NCI-H1105 treated with DMSO at 0.1 percent for 48 hours (cell line): ENCODE measurements around the gene KCNG2.
"Not testable (repeated sequence)": the region's sequence is repeated elsewhere in the genome, so short reads cannot be mapped to it uniquely, and the experiment has no call there.

ENCODE experiments used
- DNase-seq: peaks from one replicate; lab custom pipeline; 2025; lab: John Stamatoyannopoulos, UW

Gene KCNG2

DNA sequence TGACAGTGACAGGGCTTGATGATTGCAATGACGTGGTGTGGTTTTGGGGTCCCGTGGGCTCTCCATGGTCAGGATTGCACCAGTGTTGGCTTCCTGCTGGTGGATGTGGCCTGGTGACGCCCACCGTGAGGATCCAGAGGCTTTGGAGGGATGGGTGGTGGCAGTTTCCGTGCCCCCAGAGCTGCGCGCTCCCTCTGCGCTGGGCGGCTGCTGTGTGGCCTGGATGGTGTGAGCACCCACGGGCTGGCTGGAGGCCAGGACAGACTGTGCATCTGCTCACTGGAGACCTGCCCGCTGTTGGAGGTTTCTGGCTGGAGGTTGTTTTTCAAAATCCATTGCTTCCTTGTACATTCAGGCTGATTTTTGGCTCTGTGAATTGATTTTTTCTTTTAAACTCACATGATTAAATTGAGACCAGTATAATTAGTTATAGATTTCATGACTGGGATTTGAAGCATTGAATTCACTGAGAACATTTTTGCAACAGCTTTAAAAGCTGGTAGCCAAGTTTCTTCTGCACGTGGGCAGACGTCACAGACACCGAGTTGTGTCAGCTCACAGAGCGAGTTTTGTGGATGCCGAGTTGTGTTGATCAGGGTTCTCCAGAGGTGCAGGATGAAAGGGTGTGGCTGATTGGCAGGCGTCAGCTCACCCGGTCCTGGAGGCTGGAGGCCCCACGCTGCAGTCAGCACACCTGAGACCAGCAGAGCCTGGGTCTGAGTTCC is 72.7 kb downstream of the KCNG2 start:
- no peak for DNase-seq

DNA sequence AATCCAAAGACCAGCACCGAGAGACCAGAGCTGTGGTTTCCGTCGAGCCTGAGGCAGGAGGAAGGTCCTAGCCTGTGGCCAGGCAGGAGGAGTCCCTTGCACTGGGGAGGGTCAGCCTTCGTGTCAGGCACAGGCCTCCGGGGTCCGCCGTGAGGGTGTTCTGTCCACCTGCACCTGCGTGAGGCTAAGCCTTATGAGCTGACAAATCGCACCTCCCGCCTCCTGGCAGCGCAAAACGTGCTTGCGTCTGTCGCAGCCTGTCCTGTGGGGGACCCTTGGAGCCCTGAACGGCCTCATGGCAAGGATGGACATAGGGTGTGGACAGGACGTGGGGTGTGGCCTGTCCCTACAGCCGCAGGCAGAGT is 73.3 kb downstream of the KCNG2 start:
- DNase-seq: no peak

DNA sequence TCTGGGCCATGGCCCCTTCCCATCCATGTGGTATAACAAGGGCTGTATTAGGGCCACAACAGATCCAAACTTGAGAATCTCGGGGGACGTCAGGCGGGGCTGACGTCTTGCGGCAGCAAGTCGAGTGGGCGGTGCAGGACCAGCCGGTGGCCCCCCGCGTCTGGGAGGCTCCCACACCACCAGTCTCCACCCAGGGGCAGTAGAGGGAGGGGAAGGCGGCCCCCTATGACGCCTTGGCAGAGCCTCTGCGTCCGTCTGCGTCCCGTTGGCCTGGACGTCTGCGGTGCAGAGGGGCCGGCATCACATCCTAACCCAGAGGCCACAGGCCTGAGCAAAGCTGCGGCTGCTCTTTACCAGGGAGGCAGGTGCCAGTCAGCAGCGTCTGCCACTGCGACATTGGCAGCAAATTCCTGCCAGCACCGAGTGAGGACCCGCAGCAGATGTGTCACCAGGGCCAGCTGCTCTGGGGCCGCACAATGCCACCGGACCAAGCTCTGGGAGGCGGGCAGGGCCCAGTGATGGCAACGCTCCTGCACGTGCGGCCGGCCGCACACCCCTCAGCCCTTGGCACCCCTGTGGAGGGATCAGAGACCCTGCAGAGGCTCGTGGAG is 73.8 kb downstream of the KCNG2 start:
- DNase-seq: no peak

DNA sequence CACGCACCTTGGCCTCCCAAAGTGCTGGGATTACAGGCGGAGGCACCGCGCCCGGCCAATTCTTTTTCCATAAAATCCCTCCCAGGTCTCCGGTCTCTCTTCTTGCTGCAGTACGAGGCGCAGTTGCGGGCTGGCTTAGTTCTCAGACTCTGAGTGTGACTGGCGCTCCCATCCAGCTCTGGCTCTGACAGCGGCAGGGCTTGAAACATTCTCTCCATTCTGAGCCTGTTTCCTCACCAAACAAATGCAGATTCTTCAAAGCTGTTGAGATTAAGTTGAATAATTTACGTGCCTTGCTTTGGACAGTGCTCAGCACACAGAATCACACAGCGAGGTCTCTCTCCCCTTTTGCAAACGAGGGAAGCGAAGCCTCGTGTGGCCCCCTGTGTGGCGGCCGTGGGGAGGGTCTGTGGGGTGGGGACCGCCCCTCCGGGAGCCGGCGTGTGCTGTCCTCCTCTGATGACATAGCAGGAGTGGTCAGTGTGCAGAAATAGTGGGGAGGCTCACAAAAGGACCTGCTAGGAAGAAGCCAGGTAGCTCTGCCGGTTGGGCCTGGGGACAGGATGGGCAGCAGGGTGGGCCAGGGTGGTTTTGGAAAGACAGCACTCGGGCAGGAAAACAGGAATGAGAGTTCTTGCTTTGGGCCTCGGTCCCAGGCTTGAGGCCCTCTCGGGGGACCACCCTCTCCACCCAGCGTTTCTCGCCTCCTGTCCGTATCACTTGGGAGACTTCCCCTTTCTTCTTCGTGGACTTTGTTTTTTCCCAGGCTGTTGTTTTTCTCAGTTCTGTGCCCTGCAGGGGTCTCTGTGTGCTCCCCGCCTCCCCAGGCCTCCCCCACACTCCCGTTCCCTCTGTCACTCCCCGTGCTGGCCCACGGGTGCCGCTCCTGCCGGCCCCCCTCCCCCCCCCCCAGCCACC is 75.0 kb downstream of the KCNG2 start:
- no peak for DNase-seq

DNA sequence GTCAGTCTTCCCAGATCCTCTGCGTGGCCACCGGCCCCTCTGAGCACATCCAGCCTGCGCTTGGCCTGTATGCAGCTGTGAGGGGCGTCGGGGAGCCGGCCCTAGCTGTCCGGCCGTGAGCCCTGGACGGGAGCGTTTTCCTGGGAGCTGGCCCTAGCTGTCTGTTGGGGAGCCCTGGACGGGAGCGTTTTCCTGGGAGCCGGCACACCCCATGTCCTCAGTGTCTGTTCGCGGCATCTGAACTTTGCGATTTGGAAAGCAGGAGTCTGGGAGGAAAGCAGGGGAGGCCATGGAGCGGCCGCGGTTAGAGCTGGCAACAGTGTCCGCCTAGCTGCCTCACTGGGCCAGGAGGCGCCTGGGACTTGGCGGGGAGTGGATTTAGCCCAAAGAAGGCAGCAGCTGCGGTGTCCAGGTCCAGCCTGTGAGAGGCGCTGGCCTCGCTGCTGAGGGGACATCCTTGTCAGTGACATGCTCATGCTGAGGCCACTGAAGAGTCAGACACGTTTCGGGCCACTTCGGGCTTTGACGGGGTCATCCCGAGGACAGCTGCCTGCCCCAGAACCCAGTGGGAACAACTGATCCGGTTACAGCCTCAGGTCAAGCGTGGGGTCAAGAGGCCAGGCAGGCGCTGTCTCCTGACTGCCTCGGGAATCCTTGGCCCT is 75.8 kb downstream of the KCNG2 start:
- DNase-seq: no peak

DNA sequence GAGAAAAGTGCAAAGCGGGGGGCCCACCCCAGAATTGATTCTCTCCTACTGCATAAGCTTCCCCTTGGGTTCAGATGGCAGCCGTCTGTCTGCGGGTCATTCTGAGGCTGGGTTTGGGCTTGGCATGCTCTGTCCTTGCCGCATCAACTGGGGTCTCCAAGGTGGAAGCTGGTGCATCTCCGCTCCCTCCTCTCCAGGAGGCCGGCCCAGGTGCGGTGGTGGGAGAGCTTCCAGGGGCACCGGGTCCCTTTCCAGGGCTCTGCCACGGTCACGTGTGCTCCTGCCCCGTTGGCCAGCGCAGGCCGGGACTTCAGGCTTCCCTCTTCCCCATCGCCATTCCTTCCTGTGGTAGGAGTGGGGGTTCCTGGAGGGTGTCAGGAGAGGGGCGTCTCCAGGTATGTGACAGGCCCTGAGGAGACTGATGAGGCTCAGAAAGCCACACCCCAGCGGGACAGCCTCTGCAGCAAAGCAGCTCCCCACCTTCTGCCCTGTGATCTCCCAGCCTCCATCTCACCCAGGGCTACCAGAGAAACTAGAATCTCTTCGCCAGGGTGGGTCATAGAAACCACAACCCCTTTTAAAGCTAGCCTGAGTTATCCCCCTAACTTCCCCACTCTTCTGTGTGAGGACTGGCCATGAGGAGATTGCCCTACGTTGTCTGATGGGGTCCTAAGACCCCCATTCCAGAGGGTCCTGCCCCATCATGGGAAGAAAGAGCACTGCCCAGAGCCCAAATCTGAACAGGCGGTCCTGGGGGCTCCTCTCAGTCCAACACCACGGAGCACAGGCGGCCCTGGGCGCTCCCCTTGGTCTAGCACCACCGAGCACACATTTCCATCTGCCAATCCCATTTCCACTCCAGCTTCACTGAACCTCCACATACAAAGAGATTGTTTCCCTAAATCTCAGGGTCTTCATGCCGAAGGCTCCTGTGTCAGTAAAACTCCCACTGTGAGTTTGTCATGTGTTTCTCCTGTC is 77.1 kb downstream of the KCNG2 start:
- no peak for DNase-seq

DNA sequence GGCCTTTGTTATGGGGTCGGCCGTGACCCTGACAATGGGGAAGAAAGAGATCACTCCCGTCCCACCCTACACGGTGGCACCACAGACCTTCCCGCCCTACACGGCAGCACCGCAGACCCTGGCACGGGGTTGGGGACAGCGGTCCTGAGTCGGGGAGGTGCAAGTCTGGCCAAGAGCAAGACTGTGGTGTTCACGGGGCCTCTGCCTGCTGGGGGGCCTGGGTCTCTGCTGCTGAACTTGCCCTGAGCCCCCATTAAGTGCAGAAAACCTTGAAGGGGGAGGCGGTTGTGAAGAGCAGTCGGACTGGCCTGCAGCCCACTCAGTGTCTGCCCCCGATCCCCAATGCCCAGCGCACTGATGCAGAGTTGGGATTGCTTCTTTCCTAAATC is 77.8 kb downstream of the KCNG2 start:
- DNase-seq: no peak

DNA sequence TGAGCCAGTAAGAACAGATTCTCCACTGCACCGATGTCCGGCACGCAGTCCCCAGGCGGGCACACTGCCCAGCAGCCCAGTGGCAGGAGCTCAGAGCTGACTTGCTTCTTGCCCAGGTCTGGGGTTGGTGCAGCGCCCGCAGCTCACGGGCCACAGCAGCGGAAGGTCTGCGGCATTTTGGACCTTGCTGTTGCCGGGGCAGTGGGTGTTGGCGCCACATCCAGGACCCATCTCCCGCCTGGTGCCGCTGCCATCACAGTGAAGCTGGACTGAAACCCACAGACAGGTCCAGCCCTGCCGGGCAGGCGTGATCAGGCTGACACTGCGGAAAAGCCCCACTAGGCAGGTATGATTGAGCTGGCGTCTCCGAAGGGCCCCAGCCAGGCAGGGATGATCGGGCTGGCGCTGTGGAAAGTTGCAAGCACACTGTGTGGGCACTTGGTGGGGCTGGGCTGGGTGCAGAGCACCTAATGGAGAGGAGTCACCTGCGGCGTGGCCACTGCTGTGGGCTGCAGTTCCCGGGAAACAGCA is 78.3 kb downstream of the KCNG2 start:
- DNase-seq: no peak

DNA sequence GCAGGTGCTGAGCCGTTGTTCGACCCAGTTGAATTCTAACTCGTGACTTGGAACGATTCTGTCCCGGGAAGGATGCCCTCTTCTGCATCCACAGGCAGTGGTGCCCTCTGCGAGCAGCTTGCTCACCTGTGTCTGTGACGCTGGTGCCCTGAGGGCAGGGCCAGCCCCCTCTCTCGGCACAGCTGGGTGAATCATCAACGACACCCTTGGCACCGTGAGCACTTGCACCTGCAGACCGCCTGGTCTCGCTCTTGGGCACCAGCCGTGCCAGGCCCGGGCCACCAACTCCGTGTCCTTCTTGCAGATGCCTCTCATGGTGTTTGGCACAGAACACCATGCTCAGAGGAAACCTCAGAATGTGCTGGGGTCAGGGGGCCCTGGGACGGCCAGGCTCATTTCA is 78.8 kb downstream of the KCNG2 start:
- no peak for DNase-seq

DNA sequence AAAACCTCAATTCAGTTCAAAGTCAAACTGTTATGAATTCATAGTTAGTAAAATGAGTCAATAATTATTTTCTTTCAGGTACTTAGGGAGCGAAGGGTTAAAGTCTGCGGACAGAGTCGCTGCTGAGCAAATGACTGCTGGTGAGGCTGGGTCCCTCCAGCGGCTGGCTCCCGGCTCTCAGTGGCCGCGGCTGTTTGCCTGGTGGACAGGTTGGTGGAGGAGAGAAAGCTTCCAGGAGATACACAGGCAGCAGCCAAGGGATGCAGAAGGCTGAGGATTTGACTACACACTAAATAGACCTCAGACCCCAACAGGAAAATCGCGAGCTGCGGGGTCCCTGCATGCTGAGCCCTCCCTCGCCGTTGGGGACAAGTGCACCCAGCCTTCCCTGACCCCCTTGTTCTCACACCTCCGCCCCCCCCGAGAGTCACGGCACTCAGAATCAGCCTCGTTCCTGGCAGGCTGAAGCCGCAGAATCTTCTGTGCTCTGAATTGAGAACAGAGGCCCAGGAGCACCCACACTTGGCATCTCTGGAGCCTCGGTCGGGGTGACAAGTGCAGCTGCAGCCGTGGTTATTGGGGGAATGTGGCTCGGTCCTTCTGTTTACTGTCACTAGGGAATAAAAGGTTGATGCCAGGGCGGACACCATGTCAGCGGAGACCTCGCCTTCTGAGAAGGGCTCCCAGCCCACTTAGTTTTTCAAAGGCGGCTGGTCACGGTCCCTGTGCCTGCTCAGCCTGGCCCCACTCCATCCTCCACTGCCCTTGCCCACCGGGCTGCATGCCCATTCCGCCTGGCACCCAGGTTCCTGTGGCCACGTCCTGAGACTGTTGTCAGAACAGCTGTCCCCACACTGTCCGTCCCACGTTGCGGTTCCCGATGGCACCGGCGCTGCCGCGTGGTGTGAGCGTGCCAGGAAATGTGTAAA is 79.7 kb downstream of the KCNG2 start:
- no peak for DNase-seq

DNA sequence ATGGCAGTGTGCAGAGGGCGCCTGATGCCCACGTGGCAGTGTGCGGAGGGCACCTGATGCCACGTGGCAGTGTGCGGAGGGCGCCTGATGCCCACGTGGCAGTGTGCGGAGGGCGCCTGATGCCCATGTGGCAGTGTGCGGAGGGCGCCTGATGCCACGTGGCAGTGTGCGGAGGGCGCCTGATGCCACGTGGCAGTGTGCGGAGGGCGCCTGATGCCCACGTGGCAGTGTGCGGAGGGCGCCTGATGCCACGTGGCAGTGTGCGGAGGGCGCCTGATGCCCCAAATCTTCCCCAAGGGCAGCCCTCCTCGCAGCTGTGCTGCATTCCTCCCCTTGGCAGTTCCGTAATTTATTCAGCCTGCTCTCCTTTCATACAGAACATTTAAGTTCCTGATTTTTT is 80.5 kb downstream of the KCNG2 start:
- DNase-seq: not testable (repeated sequence)

DNA sequence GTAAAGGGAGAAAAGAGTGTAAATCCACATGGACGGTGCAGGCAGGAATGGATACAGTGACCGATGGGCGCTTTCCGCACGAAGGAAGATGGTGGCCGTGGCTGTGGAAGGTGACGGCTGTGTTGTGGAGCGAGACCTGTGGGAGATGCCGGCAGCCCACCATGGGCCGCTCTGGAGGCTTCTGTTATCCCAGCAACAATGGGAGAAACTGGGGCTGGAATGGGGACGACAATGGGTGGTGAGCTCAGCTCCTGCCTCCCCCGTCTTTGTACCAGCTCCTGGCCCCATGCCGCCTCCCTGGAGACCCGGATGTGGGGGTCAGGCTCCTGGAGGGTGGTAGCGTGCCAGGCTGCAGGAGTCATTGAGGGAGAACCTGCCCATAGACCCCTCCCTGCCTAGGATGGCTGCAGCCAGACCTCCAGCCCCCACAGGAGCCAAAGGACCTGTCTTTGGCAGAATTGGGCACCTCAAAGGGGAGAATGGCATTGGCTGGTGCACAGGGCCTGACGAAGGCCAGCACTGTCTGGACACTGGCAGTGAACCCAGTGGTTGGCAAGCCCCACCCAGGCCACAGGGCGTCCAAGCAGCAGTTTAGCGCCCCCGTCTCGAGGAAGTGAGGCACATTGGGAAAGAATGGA is 81.1 kb downstream of the KCNG2 start:
- no peak for DNase-seq

DNA sequence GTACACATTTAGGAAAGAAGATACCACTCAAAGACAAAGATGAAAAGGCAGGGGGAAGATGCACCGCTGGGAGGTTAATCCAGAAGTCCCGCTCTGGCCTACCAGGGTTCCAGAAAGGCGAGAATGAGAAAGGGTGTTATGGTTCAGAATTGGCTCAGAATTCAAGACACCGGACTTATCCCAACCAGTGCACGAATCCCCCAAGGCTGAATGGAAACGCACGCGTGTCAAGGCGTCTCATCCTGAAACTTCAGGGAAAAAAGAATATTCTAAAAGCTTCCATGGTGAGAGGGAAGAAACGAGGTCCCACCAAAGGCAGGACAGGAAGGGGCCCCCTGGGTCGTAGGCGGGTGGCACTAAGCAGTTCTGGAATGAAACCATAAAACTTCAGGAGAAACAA is 81.8 kb downstream of the KCNG2 start:
- DNase-seq: no peak

DNA sequence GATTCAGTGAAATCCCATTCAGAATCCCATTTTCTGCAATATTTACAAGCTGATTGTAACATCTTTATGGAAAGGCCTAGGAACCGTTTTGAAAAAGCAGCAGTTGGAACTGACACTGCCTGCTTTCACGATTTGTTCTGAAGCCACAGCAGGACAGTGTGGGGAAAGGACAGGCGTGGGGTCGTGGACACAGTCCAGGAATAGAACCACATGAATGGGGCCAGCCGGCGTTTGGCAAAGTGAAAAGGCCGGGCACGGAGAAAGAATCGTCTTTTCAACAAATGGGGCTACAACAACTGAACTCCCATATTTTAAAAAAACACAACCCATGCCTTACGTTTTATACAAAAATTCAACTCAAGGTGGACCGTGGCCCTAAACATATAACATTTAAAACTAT is 84.0 kb downstream of the KCNG2 start:
- DNase-seq: no peak

DNA sequence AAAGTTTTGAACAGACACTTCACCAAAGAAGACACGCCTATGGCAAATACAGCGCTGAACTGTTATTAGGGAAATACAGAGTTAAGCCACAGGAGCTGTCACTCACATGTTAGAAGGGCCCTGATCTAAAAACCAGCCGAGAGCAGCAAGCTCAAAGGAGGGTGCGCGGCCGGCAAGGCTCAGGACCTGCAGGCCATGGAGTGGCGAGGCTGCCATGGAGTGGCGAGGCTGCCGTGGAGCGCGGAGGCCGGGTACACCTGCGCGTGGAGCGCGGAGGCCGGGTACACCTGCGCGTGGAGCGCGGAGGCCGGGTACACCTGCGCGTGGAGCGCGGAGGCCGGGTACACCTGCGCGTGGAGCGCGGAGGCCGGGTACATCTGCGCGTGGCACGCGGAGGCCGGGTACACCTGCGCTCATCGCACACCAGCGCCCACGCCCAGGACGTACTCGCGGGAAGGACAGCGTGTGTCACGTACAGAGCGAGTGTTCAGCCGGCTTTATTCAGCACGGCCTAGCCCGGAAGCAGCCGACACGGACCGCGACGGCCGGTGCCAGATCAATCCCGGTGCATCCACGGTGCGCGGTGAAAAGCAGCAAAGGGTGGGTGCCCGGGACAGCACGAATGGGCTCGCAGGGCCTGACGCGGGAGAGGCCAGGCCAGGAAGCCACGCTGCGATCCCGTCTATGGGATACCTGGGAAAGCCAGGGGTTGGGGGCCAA is 84.9 kb downstream of the KCNG2 start:
- DNase-seq: no peak

DNA sequence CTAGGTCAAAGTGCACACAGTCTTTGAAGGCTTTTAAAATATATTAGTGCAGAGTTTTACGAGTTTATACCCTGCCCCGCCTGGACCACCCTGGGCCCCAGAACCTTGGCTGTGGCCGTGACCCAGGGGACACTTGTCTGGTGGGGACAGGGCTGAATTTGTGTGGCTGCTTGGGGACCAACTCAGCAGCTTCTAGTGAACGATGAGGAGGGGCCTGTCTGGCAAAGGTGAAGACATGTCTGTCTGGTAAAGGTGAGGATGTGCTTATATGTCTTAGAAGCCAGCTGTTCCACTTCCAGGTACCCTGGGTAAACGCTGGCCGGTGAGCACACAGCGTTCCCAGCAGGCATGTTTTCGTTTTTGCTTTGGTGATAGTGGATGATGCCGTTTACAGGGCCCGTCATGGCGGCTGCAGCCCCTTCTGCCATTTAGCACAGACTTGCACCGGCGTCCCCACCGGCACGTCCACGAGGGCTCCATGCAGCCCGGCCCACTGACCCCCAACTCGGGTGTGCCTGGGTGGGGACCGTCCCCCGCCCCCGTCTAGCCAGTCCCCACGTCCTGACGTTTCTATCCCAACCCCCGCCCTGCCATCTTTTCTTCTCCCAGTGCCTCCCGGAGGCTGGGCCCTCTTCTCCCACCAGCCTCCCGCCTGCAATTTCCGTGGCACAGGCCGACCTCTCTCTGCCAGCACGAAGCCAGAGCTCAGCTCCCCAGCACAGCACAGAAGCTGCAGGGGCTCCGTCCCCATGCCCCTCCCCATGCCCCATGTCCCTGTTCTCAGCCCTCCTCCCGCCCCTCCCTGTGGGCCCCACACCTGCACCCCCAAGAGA is 85.9 kb downstream of the KCNG2 start:
- no peak for DNase-seq

DNA sequence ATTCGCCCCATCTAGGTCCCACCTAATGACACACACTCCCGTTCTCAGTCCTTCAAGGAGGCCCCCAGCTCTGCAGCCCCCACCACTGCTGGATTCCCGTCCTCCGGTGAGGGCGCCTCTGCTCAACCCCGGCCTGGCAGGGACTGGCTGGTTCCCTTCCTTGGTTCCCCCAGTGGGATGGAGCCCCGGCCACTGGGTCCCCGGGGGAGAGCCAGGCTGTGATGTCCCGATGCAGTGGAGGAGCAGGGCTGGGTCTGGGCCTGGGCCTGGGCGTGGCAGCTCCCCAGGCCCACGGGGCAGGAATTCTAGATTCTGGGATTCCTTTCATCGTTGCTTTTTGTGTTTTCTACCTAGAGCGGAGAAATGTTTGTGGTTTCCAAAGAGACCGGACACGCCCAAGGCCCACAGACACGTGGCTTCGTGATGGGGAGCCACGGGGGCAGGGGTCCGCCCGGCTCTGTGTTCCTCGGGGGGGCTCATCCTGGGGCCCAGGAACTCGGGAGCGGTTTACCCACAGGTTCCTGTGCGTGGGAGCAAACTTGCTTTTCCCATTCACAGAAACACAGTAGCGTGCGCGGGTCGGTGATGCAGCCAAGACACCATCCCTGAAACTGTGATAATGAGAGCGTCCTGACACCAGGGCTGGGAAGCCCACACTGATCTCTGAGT is 86.7 kb downstream of the KCNG2 start:
- no peak for DNase-seq
